RPMI7951 (cell line): ENCODE results near the gene ADRB2. TPM values are rescaled to one million over a fixed set of nuclear protein-coding genes. Genes with fewer than 3 reads are reported as not detected.
"Not testable (repeated sequence)": the region's sequence is repeated elsewhere in the genome, so short reads cannot be mapped to it uniquely, and the experiment has no call there.

ENCODE experiments used
- DNase-seq: peaks from one replicate; pipeline ENCODE4 v3.0.0-alpha.2; 2012; ENCODE audit warnings: low read depth
- total RNA-seq: library from RNA; depleted of rRNA; stranded (reverse); fragments of >200 nt; shearing (Covaris generic); gene quantifications from 2 replicates; pipeline ENCODE4 v1.2.3, GENCODE V29; 2014; rRNA removed

Gene ADRB2
- total RNA-seq, 1 experiment from 2014 or later = 0.72 TPM

DNA sequence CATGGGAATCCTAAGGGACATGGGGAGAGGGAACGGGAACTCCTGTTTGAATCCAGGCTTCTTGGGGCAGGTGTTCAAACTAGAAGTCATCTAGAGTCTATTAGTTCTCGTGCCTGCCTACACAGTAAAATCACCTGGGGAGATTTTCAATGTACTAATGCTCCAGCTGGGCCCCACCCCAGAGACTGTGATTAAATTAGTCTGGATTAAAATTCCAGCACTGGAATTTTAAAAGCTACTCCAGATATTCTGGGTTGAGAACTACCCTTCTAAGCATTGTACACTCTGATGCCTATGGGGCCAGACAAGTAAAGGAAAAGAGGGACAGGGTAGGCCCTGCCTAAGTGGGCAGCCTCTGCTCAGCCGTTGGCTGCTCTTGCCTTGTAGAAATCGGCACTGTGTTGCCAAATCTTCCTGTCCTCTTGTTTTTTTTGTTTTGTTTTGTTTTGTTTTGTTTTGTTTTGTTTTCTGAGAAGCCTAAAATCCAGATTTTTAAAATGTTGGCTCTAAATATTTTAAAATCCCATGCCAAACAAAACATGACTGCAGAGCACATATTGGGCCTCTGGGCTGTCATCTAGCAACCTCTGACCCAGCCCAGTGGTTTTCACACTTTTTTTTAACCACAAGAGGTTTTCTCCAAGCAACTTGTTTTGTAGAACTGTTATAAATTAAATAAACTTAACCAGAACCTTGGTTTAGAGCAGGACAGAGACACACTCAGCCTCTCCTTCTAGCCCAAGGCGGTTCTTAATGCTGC lies 29.0 kb downstream of the ADRB2 start:
- no peak for DNase-seq

DNA sequence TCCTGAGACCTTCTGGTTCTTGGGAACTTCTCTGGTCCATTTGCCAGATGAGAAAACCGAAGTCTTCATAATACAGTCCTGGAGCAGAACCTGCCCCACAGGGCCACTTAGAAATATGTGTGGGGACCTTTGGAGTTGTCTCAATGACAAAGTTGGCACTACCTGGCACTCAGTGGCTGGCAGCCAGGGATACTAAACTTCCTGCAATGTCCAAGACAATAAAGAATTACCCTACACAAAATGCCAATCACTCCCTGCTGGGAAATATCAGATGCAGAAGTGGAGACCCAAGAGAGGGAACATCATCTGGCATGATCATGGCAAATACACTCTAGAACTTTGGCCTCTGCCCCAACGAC lies 29.6 kb downstream of the ADRB2 start:
- DNase-seq = no peak

DNA sequence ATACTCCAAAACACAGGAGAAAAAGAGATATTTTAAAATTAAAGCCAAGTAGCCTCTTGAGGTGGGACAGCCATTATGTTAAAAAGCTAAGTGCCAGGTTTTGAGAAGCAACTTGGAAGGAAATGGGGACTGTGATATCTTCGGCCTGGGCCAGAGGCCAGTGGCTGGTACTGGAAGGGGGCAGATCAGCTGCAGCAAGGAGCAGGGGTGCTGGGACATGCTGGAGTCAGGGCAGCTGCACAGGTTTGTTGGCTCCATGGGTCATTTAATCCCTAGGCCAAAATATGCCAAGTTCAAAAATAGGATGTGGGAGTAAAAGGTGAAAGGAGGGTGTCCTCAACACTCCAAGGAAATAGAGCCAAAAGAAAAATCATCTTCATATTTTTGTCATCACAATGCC lies 30.0 kb downstream of the ADRB2 start:
- no peak for DNase-seq

DNA sequence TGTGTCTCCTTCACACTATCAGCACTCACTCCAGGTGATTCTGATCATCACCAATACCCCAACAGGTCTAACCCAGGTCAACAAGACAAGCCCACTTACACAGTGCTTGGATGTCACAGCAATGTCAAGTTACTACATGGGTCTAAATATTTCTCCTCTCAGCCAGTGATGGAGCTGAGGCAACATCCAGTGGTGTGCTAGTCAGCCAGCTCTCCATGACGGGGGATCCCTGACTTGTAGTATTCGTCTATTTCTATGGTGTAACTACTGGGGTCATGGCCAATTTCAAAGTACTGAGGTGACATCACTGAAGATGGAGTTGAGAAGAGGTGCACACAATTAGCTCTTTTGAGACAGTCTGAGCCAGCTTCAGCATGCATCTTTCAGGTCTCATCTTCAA lies 31.1 kb downstream of the ADRB2 start:
- no peak for DNase-seq

DNA sequence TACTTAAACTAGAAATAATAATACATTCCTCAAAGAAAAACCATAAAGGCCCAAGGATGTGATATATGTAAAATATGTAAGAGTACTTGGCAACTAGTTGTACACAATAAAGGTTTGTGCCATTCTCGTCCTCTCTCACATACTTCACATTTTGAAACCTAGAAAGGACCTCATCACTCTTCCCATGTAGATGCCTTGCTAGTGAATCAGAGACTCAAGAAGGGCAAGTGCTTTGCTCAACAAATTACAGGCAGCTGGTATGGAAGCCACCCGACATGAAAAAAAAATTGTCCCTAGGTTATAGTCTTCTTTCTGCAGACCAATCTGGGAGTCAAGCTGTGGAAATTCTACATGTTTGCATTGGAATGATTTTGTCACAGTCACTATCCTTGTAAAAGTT lies 31.7 kb downstream of the ADRB2 start:
- no peak for DNase-seq

DNA sequence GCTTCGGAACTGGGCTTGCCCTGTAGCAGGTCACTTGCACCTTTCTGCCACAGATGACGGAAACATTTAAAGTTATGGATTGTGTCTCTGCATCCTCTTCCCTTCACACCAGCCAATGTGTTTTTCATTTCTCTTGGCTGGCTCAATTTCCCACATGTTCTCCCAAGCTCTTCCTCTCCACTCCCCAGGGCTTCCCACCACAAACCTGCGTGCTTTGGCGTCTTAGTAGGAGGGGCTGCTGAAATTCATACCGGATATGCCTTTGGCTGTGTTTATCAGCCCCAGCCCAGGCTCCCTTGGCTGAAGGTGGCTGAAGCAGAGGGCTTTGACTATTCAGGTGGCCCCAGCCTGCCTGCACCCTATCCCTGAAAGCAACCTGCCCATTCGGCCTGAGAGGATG lies 32.1 kb downstream of the ADRB2 start:
- DNase-seq = no peak

DNA sequence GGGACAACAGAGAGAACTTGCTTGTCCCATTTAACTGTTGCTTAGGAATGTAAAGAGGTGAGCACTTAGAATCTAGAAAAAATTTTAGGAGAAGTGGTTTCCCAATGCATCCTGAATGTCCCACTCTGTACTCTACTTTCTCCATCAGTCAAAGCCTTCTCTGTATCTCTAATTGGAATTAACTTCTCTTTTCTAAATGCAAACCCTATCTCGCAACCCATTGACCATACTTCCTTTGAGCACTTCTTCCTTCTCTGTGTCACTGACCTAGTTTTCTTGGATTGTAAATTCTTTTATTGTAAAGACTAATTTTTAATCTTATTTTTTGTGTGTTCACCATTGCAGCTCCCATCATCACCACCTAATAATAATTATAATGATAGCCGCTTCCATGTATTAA lies 33.3 kb downstream of the ADRB2 start:
- DNase-seq = no peak

DNA sequence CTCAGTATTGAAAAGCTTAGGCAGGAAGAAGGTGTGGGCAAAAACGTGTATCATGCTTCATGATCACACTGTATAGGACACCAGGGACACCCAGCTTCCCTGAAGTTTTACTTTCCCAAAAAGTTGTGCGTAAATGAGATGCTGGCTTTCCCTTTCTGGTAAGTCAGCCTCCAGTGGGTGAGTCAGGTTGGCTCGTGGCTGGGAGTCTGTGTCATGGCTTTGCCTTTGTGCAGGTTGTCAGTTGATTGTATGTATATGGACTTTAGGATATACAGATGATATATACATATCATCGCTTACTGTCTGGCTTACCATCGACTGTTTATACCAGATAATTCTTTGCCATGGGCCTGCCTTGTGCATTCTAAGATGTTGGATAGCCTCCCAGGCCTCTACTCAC lies 34.2 kb downstream of the ADRB2 start:
- DNase-seq = no peak

DNA sequence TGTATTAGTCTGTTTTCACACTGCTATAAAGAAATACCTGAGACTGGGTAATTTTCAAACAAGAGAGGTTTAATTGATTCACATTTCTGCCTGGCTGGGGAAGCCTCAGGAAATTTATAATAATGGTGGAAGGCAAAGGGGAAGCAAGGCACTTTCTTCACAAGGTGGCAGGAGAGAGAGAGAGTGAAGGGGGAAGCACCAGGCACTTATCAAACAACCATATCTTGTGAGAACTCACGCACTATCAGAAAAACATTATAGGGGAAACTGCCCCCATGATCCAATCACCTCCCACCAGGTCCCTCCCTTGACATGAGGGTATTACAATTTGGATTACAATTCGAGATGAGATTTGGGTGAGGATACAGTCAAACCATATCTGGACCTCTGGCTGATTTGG lies 34.7 kb downstream of the ADRB2 start:
- DNase-seq = no peak

DNA sequence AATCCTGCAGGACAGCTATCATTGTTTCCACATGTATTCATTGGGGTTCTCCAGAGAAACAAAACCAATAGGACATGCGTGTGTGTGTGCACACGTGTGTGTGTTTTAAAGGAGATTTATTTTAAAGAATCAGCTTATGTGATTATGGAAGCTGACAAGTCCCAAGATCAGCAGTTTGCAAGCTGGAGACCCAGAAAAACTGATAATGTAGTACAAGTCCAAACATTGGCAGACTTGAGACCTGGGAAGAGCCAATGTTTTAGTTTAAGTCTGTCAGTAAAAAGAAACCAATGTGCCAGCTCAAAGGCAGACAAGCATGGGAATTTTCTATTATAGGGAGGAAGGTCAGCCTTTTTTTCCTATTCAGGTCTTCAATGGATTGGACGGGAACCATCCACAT lies 35.3 kb downstream of the ADRB2 start:
- DNase-seq = no peak

DNA sequence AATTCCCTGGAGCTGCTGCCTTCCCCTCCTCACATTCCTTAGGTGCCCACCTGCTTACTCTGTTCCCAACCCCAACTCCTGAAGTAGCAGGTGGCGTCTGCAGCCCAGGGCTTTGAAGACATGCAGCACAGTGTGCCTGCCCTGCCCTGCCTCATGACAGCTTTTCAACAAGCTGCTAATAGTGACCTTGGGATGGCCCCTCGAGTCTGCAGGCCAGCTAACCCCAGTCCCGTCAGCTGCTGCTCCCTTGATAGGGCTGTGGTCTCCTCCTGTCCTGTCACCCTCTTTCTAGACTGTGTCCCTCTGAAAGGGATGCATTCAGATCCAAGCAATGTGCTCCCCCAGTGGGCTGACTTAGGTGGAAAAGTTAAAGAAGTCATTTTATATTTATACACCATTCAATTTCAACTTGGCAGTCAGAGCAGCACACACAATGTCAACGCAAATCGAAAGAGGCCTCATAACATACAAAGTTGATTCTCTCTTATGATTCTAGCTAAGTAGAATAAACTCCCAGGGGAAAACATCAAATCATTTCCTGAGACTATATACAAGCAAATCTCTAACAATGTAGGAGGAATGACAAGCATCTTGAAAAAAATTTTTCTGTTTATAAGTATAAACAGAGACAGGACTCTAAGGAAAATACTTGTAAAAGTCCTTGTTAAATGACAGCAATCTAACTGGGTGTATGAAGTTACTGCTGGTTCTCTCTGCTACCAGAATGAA lies 37.9 kb downstream of the ADRB2 start:
- no peak for DNase-seq

DNA sequence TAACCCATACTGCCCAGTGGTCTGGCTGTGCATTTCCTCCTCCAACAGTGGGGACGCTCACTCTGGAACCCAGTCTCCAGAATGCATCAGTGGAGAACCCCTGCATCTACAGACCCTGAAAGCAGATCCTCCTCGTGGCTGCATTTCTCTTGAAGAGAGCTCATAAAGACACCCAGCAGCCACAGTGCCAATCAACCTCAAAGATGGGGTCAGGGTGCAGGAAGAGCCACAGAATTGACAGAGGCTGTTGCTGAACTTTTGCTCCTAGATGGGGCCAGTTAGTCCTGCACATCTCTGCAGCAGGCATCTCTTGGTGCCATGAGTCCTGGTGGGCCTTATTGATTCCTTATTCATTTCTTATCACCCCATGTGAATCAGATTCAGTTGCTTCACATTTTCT lies 39.6 kb downstream of the ADRB2 start:
- no peak for DNase-seq

DNA sequence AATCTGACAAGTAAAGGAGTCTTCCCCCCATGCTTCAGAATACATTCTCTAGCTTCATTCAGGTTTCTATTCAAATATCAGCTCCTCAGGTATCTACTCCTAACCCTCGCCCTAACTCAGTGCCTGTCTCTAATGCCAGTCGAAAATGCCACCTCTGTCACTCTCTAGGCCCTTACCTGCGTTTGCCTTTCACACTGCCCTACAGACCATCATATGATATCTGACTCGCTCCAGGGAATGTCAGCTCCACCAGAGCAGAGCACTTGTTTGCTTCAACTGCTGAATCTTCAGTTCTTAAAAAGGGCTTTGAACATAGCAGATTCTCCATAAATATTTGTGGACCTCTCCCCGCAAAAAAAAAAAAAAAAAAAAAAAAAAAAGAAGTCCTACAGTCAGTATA lies 46.7 kb downstream of the ADRB2 start:
- DNase-seq = no peak

DNA sequence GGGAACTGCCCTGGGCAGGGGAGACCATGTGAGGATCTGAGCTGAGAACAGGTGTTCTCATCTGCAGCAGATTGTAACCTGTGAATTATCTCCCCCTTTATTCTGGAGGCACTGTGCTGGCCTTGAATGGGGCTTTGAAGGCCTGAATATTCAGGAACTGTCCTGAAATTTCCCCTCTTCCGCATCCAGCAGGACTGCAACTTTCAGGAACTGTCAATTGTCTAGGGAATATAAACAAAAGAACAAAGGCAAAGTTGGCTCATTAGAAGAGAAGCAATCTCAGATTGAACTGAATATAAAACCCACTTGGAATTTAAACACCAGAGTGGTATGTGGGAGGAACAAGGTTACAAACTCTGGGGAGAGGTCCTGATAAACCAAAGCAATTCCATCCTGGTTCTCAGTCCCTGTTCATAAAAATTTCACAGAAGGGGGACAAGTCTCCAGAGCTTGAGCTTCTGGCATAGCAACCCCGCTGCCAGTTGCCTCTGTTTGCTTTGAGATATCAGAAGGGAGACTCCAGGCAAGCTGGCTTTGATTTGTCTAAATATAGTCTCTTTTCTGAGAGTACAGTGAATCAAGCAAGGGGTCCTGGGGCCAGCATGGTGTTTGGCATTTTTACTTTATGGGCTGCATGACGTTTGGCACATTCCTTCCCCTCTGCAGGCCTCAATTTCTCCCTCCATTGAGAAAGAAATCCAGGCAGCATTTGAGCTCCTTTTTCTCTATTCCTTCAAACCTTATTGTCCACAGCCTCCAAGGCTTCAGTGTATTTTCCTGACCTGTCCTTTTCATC lies 47.5 kb downstream of the ADRB2 start:
- no peak for DNase-seq

DNA sequence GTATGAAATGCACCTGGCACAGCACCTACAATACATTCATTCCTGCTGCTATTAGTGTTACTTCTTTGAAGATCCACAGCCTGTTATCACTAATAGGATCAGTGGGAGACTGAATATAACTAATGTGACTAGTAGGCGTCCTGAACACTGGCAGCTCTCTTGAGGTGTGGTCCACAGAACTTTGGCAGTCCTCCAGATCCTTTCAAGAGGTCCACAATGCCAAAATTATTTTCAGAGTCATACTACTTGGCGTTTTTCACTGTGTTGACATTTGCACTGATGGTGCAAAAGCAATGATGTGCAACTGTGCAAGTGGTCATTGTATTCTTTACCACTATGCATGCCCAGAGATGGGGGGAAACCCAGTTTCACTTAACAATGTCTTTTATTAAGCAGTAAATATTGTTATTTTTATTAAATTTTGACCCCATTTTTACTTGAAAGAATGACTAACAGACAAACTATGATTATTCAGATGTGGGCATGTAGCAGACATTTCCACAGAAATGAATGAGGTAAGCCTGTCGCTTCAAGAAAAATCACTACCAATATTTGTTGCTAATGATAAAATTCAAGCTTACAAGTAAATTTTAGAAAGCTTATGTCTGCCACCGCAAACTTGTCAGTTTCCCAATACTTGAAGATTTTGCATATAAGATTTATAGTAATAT lies 48.9 kb downstream of the ADRB2 start:
- DNase-seq = no peak

DNA sequence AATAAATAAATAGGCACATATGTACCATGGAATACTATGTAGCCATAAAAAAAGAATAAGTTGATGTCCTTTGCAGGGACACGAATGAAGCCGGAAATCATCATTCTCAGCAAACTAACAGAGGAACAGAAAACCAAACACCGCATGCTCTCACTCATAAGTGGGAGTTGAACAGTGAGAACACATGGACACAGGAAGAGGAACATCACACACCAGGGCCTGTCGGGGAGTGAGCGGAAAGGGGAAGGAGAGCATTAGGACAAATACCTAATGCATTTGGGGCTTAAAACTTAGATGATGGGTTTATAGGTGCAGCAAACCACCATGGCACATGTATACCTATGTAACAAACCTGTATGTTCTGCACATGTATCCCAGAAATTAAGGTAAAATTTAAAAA lies 51.0 kb downstream of the ADRB2 start:
- DNase-seq = not testable (repeated sequence)

Other genes with a start within 250 kb of the ADRB2 start
- not detected in 2 replicates for gene HTR4, start 172.1 kb upstream of the ADRB2 start, total RNA-seq
- 9.3 and 13.0 TPM in 2 replicates for gene SH3TC2, start 236.5 kb downstream of the ADRB2 start, total RNA-seq